Ramos (cell line): ENCODE measurements around the gene UBE2QL1.
"Not testable (repeated sequence)": the region's sequence is repeated elsewhere in the genome, so short reads cannot be mapped to it uniquely, and the experiment has no call there.

Experiments
- in situ Hi-C: fragments of 300-500 bp; cut with MboI; formaldehyde crosslinking; loops from one replicate; pipeline ENCODE4 v1.14.3; 2022; ENCODE audit warnings: low sequenced_read_pairs; ENCODE audit not compliant: unreplicated experiment

UBE2QL1 gene

DNA sequence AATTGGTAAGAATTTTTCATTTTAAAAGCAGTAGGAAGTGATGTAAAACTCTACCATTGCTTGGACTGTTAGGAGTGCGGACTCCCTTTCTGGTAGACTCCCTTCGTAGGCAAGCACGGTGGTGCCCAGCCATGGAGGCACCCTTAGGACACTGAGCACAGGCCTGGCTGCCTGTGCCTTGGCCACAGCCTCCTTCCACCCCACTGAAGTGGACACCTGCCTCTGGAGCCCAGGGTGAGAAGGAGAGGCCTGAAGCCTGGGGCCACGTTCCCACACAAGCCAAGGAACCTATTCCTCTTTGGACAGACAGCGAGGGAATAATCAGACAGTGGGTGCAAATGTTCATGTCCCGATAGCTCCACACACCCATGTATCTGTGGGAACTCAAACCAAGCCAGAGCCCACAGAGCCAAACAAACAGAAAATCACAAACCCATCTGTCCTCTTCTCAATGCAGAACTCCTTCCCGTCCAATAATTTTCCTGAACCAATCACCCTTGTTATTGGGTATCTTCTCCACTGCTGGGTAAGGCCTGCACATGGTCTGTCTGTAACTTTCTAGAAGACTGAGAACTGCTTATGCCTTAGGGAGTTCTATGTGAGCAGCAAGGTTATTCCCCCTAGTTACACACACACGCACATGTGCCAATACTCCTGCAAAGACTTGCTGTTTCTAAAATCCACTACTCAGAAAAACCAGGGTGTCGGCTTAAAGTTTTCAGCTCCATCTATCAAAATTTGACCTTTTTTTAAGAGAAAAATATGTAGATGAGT, 45.2 kb downstream of the UBE2QL1 start:
- in situ Hi-C loops, result no loop called here

DNA sequence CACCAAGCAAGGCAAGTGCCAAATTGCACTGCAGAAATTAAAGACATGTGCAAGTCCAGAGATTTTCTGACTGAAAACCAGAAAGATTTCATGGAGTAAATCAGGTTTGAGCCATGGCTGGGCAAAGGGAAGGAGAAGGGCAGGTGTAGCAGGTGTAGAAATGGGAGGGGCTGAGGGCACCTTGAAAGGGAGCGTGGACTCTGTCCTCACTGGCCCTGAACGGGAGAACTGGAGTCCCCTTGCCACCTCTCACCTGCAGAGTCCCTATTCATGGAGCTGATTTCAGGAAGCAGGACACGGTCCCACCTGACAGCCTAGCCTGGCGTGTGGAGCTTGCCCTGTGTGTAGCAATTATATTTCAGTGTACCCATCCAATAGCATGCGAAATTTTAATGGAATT, 46.3 kb downstream of the UBE2QL1 start:
- in situ Hi-C loops, result no loop called here

DNA sequence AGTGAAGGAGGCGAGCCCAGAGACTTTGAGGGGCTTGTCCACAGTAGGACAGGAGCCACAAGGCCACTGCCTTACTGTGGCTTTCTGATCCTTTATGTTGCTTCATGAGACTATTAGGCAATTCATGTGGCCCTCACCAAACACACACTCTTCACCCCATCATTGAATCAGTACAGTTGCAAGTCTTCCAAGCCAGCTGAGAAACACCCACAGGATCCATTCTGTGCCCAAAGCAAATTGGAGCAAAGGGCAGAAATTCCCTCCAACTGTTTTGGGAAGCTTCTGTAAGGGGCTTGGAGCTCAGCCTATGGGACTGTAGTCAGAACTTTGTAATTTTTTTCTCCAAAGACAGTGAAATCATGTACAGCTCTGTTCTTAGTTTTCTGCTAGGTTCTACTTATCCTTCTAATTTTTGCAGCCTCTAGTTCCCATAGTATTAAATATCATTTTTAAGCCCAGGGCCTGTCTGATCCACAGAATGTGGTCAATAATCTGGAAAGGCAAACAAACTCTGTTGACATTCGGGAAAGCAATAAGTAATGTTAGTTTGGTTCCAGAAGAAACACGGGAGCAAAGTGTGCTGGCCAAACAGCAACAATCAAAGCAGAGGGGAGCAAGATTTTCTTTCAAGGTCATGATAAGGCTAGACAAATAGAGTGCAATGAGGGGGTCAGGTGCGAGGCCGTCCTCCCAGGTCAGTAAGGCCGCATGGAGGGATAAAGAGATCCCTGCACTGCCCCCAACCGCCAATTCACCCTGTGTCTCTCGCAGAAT, 47.0 kb downstream of the UBE2QL1 start:
- in situ Hi-C loops, result no loop called here

DNA sequence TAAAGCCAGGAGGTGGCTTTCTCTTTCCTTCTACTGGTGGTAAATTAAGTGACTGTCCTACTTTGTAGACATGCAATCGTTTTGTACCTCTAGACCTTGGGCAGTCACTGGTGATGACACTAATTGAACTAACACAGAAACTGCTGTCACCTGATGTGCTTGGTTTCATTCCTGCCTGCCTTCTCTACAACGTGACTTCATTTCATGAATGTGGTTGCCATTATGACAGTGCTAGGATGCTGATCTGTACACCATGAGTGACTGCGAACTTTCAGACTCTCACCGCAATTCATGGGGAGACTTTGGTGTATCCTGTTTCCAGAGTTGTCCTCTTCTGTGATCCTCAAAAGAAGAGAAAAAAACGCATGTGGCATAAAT, 47.5 kb downstream of the UBE2QL1 start:
- in situ Hi-C loops, result no loop called here

DNA sequence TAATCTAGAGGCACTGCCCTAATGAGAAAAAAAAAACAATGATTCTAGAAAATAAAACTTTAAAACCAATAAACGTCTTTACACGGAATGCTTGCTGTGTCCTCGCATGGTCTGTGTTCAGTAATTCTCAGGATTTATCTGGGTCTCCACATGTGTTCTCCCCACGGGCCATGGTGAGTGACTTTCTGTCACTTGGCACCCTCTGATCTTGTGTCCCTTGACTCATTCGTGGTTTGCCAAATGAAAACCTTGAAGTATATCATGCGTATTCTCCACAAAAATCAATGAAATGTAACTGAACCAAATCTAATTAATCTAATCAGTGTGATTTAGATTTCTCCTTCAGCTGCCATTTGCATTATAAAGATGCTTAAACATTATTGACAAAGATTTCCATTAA, 48.0 kb downstream of the UBE2QL1 start:
- in situ Hi-C loops, result no loop called here

DNA sequence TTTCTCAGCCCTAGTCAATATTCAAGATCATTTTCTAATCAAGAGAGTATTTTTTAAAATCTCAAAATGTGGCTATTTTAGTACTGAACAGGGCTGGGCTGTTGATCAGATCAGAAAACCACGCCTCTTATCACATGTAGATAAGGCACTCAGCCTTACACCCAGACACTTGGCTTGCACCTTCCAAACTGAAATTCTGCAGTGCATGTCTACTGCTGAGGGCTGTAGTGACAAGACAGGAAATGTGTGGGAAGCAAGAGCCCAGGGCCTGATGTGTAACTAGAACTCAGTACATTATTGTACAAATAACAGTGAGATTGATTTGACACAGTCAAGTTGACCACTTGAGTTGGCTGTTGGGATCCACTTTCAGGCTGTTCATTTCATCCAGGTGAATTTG, 48.6 kb downstream of the UBE2QL1 start:
- in situ Hi-C loops, result no loop called here

DNA sequence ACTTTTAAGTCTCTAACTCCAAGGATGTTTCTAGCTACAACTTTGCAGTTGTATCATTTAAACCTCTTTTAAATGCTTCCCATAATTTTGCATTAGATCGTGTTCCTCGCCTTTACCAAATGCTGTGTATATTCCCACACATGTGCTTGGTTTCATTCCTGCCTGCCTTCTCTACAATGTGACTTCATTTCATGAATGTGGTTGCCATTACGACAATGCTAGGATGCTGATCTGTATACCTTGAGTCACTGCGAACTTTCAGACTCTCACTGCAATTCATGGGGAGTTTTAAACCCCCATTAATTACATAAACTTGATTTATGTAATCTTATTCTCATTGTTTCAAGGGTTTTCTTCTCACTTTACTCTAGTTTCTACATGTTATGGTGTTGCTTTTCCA, 50.3 kb downstream of the UBE2QL1 start:
- in situ Hi-C loops, result no loop called here

DNA sequence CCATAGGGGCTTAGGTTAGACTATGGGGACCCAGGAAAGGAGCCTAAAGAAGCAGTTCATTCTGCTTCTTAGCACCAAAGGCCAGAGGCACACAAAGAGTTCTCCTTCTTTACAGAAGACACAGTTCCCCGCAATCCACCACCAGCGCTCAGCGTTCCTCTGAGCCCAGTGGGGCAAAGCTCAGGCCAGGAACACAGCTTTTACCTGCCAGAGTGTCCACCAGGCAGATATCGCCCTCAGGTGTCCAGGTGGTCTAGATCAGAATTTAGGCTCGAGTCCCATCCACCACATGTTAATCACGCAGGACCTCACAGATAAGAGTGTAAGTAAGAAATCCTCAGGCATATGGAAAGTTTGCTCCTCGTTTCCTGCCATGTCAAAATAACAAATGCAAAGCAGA, 53.0 kb downstream of the UBE2QL1 start:
- in situ Hi-C loops, result no loop called here

DNA sequence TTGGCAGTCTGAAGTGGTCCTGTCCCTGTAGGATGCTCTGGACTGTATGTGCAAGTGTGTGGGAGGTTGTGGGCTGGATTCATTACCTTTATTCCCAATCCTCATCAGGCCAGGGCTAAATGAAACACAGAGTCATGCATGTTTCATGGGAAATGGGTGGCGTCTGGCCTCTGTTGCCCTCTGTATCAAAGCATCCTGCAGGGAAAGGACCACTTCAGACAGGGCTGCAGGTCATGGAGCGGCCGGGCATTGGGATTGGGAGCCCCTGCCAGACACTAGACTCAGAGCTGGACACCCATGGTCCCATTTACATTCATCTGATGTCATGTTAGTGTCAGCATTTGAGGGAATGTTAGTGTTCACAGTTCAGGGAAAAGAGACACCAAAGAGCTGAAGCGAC, 53.8 kb downstream of the UBE2QL1 start:
- in situ Hi-C loops, result no loop called here

DNA sequence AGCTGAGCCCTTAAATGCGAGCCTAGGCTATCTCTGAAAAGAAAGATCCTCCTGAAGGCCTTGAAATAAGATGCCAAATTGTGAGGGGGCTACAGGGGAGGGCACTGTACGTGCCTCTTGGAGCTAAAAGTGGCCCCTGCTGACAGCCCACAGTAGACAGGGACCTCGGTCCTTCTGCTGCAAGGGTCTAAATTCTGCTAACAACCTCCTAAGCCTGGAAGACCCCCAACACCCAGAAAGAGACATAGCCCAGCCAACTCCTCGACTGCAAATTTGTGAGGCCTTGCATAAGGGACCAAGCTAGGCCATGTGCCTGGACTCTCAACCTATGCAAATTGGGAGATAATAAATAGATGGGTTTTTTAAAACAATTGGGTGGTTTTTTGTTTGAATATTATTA, 54.7 kb downstream of the UBE2QL1 start:
- in situ Hi-C loops, result no loop called here

DNA sequence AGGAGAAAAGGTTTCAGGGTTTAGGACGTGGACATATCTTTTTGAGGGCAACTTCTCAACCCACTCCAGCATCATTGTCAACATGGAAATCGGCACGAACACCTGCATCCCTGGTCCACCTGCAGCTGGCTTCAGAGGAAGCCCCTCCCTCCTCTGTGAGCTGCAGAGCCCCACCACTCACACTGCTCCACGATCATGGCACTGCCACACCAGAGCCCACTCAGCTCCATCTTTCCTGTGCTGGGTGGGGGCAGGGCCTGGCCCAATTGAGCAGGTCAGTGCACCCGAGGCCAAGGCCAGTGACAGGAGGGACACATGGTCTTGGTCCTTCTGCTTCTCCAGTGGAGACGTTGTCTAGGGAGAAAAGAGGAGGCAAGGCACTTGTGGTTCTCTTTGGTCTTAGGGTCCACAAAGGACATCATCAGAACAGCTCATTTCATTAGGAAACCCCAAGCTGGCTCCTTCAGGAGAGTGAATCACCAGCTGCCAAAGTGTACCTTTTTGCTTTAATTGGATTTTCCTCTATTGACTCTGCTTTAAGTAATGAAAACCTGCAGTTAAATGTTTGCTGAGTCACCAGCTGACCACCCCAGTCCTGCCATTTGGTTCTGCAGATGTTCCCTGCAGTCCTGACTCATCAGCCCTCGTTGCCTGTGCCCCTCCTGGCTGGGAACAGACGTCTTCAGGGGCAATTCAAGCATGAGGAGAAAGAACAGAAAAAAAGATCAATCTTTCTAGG, 56.2 kb downstream of the UBE2QL1 start:
- in situ Hi-C loops, result no loop called here

DNA sequence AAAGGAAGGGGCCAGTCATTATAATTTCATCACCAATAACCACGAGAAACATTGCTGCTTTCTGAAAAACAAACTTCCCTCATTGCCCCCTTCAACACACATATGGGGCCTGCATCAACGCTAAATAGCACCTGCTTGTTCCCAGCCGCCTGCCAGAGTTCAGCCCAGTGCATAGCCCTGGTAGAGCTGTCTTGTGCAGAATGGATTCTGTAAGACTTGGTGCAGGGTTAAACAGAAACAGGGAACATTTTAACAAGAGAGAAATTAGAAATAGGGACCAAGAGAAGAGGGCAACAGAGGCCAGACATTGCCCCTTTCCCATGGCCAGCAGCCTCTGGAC, 56.7 kb downstream of the UBE2QL1 start:
- in situ Hi-C loops, result no loop called here

DNA sequence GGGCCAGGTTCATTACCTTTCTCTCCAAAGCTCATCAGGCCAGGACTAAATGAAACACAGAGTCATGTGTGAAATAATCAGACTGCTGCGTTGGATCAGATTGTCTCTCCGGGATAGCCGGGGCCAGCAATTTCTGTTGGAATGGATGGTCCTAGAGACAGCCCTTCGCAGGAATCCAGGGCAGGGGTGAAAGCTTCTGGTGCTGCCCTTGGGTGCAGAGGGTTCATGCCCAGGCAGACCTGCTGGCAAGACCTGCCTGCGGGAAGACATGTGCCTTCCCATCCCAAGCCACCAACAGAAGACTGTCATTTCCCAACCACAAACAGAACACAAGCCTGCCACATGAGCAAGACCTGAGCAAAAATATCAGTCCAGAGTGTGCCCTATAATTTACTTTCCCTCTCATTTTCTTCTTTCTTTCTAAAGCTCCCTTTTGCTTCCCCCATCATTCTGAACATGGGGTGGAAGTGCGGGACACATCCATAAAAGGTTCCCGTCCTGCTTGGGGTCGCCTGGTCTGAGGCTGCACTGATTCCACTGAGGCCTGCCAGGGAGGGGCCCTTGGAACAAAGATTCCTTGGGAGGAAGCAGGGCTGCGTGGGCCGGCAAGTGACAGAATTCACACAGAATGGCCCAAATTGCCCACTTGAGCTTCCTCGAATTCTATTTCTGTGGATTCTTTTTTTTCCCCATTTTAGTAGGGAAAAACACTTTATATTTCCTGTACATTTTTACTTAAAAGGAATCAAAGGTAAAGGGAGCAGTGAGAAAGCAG, 57.3 kb downstream of the UBE2QL1 start:
- in situ Hi-C loops, result no loop called here

DNA sequence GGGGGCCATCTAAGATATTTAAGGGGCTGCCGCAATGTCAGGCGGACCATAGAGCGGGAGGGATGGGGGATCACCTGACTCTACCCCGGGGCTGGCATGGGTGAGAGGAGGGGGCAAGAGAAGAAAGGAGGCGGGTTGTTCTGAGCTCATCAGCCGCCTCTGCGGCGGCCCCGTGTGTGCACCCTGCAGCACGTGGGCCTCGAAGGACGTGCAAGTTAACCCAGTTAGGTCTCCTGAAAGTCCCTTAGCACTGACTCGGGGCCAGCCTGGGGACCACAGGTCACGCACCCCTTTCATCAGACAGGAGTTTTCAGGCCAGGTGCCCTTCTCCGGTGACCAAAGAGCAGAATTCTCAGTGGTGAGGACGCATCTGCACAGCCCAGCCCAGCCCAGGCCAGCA, 58.0 kb downstream of the UBE2QL1 start:
- in situ Hi-C loops, result no loop called here

DNA sequence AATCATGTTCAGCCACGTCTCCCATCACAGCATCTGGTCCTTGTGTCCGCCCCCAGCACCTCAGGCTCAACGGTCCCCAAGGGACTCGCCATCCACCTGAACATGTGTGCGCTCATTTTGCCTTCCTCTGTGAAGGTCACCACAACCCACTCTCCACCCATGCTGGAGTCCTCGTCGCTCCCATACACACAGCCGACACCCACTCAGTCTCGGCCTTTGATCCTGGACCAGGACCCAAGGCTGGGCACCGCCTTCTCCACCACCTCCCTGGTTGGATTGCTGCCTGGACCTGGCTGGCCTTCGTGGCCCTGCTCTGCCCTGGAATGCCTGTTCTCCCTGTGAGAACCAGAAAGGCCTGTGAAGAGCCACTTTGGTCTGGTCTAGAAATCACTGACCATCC, 60.3 kb downstream of the UBE2QL1 start:
- in situ Hi-C loops, result no loop called here

DNA sequence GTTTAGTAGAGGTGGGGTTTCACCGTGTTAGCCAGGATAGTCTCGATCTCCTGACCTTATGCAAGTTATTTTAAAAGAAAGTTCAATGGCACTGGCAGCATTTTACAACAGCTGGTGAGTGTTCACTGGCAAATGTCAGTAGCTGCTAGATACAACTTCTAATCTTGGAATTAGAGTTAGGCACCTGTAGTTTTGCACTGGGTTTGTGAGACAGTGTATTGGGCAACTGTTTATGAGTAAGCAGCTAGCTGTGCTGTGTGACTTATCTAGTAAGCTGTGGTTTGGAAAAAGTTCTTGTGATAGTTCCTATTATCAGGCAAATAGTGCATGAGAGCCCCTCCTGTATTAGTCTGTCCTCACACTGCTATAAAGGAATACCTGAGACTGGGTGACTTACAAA, 61.5 kb downstream of the UBE2QL1 start:
- in situ Hi-C loops, result no loop called here

DNA sequence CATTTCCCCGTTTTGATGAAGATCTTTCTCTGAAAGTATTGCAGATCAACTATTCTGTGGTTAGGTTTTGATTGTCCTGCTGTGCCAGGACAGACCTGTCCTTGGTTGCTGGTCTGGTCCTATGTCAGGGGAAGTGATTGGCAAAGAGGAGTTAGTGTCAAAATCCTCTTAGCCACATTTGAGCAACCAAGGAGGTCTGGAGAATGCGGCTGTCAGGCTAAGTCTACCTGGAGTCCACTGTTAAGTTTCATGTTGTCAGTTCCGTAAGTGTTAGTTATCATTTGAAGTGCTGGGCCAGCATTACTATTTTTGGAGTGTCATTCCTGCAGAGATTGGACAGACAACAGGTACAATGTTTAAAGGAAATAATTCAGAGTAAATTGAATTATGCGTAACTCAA, 62.3 kb downstream of the UBE2QL1 start:
- in situ Hi-C loops, result no loop called here

DNA sequence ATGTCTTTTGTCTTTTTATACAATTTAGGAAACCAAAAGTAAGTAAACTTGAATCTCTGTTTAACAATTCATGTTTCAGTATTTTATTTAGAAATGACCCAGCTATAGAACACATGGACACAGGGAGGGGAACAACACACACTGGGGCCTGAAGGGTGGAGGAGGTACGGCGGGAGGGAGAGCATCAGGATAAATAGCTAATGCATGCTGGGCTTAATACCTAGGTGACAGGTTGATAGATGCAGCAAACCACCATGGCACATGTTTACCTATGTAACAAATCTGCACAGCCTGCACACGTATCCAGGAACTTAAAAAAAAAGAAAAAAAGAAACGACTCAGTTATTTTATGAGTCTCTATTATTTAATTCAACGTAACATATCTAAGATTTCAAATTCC, 67.2 kb downstream of the UBE2QL1 start:
- in situ Hi-C loops, result not testable (repeated sequence)

DNA sequence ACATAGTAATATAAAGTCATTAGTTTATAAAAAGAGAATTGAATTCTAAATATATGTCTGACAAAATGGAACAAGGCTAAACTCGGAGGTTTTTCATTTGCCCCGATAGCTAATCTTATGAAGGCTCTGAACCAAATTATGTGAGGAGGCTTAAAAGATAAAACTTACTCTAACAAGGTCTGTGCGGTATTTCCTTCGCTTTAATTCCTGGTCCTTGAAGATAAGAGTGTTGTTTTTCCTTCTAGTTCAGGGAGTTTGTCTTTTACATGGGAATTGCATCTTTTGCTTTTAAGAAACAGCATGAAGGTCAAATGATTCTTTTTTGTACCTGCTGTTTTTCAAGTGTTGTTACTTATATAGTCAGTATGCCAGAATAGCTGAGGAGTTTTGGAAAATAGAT, 68.2 kb downstream of the UBE2QL1 start:
- in situ Hi-C loops, result no loop called here

DNA sequence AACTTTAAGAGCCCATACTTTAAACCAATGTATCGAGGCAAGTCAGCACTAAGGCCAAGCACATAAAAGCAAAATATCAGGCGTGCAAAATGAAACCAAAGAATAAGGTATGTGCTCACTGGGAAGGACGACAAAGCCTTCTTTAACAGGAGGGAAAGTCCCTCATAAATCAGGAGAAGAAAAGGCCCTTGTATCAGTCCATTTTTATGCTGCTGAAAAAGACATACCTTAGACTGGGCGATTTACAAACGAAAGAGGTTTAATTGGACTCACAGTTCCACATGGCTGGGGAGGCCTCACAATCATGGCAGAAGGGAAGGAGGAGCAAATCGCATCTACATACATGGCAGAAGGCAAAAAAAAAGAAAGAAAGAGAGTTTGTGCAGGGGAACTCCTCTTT, 68.9 kb downstream of the UBE2QL1 start:
- in situ Hi-C loops, result no loop called here
